ENCODE measurements around the gene DNAH7. TPM values are rescaled to one million over a fixed set of nuclear protein-coding genes. Genes with fewer than 3 reads are reported as not detected.

Gene DNAH7
- total and polyA plus RNA-seq, 2 of the 8 experiments (the other 6 are each of a cell fraction or from before 2014, with no cell fraction given): 0.07 to 0.08 TPM

DNA sequence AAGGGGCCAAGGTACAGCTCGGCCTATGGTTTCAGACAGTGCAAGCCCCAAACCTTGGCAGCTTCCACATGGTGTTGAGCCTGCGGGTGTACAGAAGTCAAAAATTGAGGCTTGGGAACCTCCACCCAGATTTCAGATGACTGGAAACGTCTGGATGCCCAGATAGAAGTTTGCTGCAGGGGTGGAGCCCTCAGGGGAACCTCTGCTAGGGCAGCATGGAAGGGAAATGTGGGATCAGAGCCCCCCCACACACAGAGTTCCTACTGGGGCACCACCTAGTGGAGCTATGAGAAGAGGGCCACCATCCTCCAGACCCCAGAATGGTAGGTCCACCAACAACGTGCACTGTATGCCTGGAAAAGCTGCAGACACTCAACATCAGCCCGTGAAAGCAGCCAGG is 15.0 kb upstream of the DNAH7 start:
- Histone ChIP-seq H3K56ac (replicated peaks; ENCODE audit: insufficient read length, low read depth, low read length) (no peak overlapping the region), H3K9me3 (ENCODE audit: insufficient read depth in 2 of 2, low read depth in 1 of 2, low read length in 1 of 2) (peaks cover 5 to 18% of the 10 kb centered on the region in 2 experiments), H3K14ac (ENCODE audit: insufficient read length) (no peak overlapping the region), H3K4me3 (ENCODE audit: extremely low read depth in 1 of 4, insufficient read depth in 2 of 4, low read depth in 3 of 4, low read length in 4 of 4) (no peak overlapping the region), H3K4me1 (replicated peaks in 1 of 4; ENCODE audit: control insufficient read depth in 3 of 4, insufficient read depth in 4 of 4, low read length in 3 of 4) (no peaks in the 10 kb centered on the region; a peak in 1 of 7 replicates), H2AK5ac (ENCODE audit: low read depth, low read length) (no peak overlapping the region), H3K27me3 (replicated peaks in 1 of 4; ENCODE audit: control insufficient read depth in 3 of 4, extremely low read depth in 1 of 4, insufficient read depth in 3 of 4, low read length in 3 of 4) (no peaks in the 10 kb centered on the region), H4K20me1 (replicated peaks in 1 of 2; ENCODE audit: control insufficient read depth in 1 of 2, insufficient read depth in 2 of 2, low read length in 2 of 2) (no peaks in the 10 kb centered on the region), H4K5ac (ENCODE audit: insufficient read length, low read depth, low read length) (no peak overlapping the region), H4K91ac (replicated peaks; ENCODE audit: insufficient read length, low read length) (no peak overlapping the region), H3K36me3 (ENCODE audit: control insufficient read depth in 2 of 4, insufficient read depth in 4 of 4, low read length in 3 of 4) (no peaks in the 10 kb centered on the region; a peak in 1 of 8 replicates), H2BK5ac (ENCODE audit: low read depth, low read length) (no peak overlapping the region), H3K4ac (replicated peaks; ENCODE audit: insufficient read length, low read depth, low read length) (no peak overlapping the region), H2BK12ac (ENCODE audit: low read depth, low read length) (no peak overlapping the region), H2BK120ac (replicated peaks; ENCODE audit: low read depth, low read length) (no peak overlapping the region), H3K27ac (ENCODE audit: low read depth, low read length) (no peak overlapping the region), H3K23ac (ENCODE audit: insufficient read length) (no peak overlapping the region), H3K4me2 (ENCODE audit: insufficient read depth in 1 of 2, low read depth in 2 of 2, low read length in 2 of 2) (no peak overlapping the region), H3K79me2 (ENCODE audit: control insufficient read depth in 1 of 2, insufficient read depth in 2 of 2, low read length in 2 of 2) (no peaks in the 10 kb centered on the region), H2BK20ac (ENCODE audit: low read length) (no peak overlapping the region), H2BK15ac (ENCODE audit: low read length) (no peak overlapping the region), H3K9ac (replicated peaks in 1 of 4; ENCODE audit: extremely low read depth in 1 of 4, low read depth in 3 of 4, low read length in 3 of 4) (no peak overlapping the region), H3K18ac (ENCODE audit: extremely low read depth, low read length) (no peak overlapping the region), H3K23me2 (ENCODE audit: low read depth, low read length) (no peaks in the 10 kb centered on the region), H3K79me1 (ENCODE audit: low read depth, low read length) (no peaks in the 10 kb centered on the region), H4K8ac (ENCODE audit: extremely low read depth, insufficient read depth, low read length) (no peak overlapping the region), H2AFZ (ENCODE audit: low read length) (no peak overlapping the region)
- ChIA-PET CTCF (ENCODE audit: partially characterized antibody) (interaction anchor here (1.2 kb wide), 2 partner anchors 25 to 193 kb away, joined by 3 to 5 read pairs; no protein-coding TSS in a partner anchor), POLR2A (ENCODE audit: partially characterized antibody) (no interaction called here)
- FAIRE-seq (no peak), DNase-seq (ENCODE audit: low read depth in 1 of 2, low spot score in 2 of 2) (no peak)
- WGBS, 2 experiments (ENCODE audit: extremely low coverage in 1 of 2, insufficient coverage in 1 of 2, insufficient read length in 1 of 2, insufficient replicate concordance in 2 of 2, low coverage in 1 of 2, low lambda C conversion rate in 2 of 2, missing lambda C conversion rate in 1 of 2): 91% methylated on average over 5 of the region's 5 CpGs; no CpG with 5 or more reads in 1 of the 2 experiments
- no peak for TF ChIP-seq TAF1 (IDR thresholded peaks at IDR 0.05; ENCODE audit: low read depth, low read length)
- TF ChIP-seq RAD21 (IDR thresholded peaks at IDR 0.05 in 1 of 2, conservative IDR thresholded peaks at IDR 0.05 in 1 of 2; ENCODE audit: low read depth in 2 of 2, low read length in 2 of 2): no peak
- TF ChIP-seq FOSL1 (IDR thresholded peaks at IDR 0.05; ENCODE audit: insufficient read depth, low read depth, low read length): no peak
- TF ChIP-seq, protein P1, sequence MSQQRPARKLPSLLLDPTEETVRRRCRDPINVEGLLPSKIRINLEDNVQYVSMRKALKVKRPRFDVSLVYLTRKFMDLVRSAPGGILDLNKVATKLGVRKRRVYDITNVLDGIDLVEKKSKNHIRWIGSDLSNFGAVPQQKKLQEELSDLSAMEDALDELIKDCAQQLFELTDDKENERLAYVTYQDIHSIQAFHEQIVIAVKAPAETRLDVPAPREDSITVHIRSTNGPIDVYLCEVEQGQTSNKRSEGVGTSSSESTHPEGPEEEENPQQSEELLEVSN (IDR thresholded peaks at IDR 0.05): no peak
- TF ChIP-seq BCL11A (IDR thresholded peaks at IDR 0.05; ENCODE audit: low read depth in 2 of 2, low read length in 2 of 2): no peak
- no peak for TF ChIP-seq CHD1 (IDR thresholded peaks at IDR 0.05; ENCODE audit: low read depth, low read length)
- no peak for TF ChIP-seq MAFK (IDR thresholded peaks at IDR 0.05; ENCODE audit: low read depth, low read length)
- TF ChIP-seq JUND (IDR thresholded peaks at IDR 0.05; ENCODE audit: low read length): no peak
- TF ChIP-seq, protein P2, sequence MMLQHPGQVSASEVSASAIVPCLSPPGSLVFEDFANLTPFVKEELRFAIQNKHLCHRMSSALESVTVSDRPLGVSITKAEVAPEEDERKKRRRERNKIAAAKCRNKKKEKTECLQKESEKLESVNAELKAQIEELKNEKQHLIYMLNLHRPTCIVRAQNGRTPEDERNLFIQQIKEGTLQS (IDR thresholded peaks at IDR 0.05; ENCODE audit: insufficient read depth, low read depth, low read length): no peak
- no peak for TF ChIP-seq CBX8 (IDR thresholded peaks at IDR 0.05; ENCODE audit: borderline replicate concordance, low read depth, low read length)
- no peak for TF ChIP-seq SP2 (IDR thresholded peaks at IDR 0.05; ENCODE audit: low read length)
- no peak for TF ChIP-seq EZH2 (IDR thresholded peaks at IDR 0.05; ENCODE audit: low read depth, low read length, severe bottlenecking)
- TF ChIP-seq TCF12 (IDR thresholded peaks at IDR 0.05; ENCODE audit: low read depth, low read length): no peak
